ENCODE data around the gene METRNL.
"Not testable (repeated sequence)": the region's sequence is repeated elsewhere in the genome, so short reads cannot be mapped to it uniquely, and the experiment has no call there.

Gene METRNL

GRCh38 chr17:83124871-83125514 lies 45.6 kb downstream of the METRNL start:
- DNase-seq, result no peak

GRCh38 chr17:83125515-83126274 lies 46.3 kb downstream of the METRNL start:
- no peak for DNase-seq

- DNase-seq, result no peak
Observed at GRCh38 chr17:83126275-83126811, 46.9 kb downstream of the METRNL start.

- DNase-seq, result no peak
Observed at GRCh38 chr17:83127431-83128160, 48.2 kb downstream of the METRNL start.

GRCh38 chr17:83128306-83129240 lies 49.2 kb downstream of the METRNL start:
- DNase-seq, result no peak

- no peak for DNase-seq
Observed at GRCh38 chr17:83129676-83130075, 50.3 kb downstream of the METRNL start.

- DNase-seq, result no peak
Observed at GRCh38 chr17:83131401-83132011, 52.1 kb downstream of the METRNL start.

GRCh38 chr17:83132251-83133081 lies 53.1 kb downstream of the METRNL start:
- DNase-seq, result no peak

GRCh38 chr17:83133302-83134121 lies 54.1 kb downstream of the METRNL start:
- peak; percentile 17 for DNase-seq

- not testable (repeated sequence) for DNase-seq
Observed at GRCh38 chr17:83134456-83134855, 55.0 kb downstream of the METRNL start.

- DNase-seq, result no peak
Observed at GRCh38 chr17:83135692-83136091, 56.3 kb downstream of the METRNL start.

GRCh38 chr17:83136156-83136555 lies 56.7 kb downstream of the METRNL start:
- no peak for DNase-seq

GRCh38 chr17:83136931-83137330 lies 57.5 kb downstream of the METRNL start:
- no peak for DNase-seq

GRCh38 chr17:83137523-83137922 lies 58.1 kb downstream of the METRNL start:
- no peak for DNase-seq

- DNase-seq, result no peak
Observed at GRCh38 chr17:83138820-83139219, 59.4 kb downstream of the METRNL start.

GRCh38 chr17:83139541-83140248 lies 60.3 kb downstream of the METRNL start:
- DNase-seq, result not testable (repeated sequence)

GRCh38 chr17:83140249-83140566 lies 60.8 kb downstream of the METRNL start:
- not testable (repeated sequence) for DNase-seq

GRCh38 chr17:83142619-83143018 lies 63.2 kb downstream of the METRNL start:
- no peak for DNase-seq

- no peak for DNase-seq
Observed at GRCh38 chr17:83143817-83144231, 64.4 kb downstream of the METRNL start.
